Eye (tissue), 1 donor: ENCODE results near the gene NEURL3.
A peak's percentile ranks its signal among the peaks of the same experiment; 100 is the strongest.

Experiments
- DNase-seq: peaks from one replicate; pipeline ENCODE4 v3.0.0-alpha.2; 2015

Gene NEURL3

DNA sequence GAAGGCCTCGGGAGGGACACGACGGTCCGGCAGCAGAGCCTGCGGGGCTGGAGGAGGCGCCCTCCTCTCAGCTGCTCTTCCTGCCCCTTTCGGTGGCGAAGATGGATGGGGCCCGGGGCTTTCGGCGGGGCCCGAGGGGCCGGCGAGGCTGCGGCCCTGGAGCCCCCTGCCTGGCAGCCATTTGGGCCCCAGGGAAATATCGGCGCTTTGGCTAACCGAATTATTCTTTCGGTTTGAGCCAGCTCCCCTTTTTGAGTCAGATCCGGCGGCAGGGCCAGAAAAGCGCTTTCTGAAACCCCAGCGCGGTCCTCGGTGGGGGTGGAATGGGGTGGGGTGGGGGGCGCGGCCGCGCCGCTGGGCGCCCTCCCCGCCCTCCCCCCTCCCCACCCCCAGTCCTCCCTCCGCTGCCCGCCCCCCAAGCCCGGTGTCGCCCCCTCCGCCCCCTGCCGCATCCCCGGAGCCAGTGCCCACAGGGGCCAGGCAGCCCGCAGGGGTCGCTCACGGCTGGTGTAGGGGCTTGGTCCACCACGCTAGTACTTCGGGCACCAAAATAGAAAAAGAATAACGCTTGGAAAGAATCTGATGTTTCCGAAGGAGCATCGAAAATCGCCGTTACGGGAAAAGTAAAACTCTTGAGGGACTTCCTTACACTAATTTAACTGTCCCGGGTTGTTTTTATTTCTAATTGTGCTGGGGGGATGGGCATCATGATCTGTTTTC, 22.3 kb upstream of the NEURL3 start:
- peak; percentile 64 for DNase-seq

DNA sequence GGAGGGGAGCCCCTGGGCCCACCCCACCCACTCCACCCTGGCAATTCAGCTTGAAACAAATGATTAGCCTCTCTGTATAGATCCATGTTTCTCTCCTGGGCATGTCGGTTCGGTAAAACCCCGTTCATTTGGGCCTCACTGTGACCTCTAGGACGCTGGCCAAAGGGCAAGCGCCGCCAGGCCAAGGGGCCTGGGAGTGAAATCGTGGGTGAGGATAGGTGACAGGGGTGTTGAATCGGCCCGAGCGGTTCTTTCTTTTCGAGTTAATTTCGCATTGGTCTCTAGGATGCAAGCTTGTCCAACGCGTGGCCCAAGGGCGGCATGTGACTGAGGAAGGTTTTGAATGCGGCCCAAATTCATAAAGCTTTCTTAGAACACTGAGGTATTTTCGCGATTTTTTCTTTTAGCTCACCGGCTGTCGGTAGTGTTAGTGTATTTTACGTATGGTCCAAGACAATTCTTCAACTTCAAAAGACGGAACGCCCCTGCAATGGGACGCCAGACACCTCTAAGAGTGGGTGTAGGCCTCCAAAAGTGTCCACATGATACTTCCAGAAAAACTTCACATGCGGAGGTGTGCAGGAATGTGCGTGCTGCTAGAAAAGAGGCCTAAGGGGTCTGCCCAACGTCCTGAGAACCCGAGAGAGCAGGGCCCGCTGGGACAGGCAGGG, 21.6 kb upstream of the NEURL3 start:
- no peak for DNase-seq

DNA sequence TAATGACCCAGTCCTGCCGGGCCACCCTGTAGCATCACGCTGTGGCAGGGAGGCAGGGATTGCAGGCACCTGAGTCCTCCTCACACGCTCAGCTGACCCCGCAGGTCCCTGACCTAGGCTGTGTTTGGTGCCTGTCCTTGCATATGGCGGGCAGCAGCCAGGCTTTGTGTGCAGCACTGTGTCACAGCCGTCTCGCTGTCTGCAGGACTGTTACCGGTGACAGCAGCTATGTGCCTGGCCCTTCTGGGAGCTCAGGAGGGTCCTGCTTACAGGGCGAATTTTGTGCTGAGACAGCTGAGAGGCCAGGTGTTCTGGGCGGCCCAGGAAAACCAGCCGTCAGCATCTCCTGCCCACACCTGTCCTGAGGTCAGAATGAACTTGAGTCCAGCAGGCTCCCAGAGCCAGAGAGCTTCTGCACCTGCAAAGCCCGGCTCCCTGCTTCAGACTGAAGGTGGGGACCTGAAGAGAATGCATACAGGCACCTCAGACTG, 21.0 kb upstream of the NEURL3 start:
- no peak for DNase-seq

DNA sequence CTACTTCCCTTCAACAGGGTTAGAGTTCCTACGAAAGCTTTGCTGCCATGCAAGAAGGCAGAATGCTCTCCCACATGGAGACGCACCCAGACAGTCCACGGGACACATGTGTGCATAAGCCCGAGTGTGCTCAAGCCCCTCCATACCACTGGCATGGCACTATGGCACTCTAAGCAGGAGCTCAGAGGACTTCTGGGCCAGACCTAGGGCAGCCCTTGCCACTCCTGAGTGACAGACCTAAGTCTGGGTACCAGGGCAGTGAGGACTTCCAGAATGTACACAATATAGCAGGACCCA, 20.0 kb upstream of the NEURL3 start:
- DNase-seq = no peak

DNA sequence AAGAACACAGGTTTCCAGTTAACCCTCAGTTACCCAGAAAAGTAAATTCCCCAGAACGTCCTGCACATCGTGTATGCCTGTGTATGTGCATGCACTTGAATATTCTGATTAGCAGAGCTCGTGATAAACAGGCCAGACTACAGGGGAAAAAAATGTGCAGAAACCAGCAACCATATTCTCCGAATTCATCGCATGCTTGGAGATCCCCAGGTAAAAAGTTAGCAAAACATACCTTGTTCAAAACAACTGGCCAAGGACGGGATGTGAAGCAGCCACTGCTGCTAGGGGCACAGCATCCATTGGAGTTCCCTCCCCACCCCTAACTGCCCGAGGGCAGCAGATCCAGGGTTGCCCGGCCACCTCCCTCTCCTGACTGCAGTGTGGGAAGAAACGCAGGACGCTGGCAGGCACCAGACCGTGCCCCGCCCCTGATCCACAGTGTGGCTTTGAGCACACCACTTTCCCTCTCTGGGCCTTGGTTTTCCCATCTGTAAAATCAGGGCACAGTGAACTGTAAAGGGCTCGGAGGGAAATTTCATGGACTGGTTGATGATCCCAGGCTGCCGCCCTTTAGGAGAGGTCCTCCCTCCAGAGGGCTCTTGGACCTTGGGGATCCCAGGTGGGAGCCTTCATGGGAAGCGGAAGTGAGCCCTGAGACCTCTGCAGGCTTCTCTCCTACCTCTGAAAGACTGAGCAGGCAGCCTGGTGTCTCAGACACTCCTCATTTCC, 19.5 kb upstream of the NEURL3 start:
- DNase-seq = no peak

GRCh38 chr2:96523659-96524481, 18.7 kb upstream of the NEURL3 start:
- DNase-seq = peak; percentile 22

DNA sequence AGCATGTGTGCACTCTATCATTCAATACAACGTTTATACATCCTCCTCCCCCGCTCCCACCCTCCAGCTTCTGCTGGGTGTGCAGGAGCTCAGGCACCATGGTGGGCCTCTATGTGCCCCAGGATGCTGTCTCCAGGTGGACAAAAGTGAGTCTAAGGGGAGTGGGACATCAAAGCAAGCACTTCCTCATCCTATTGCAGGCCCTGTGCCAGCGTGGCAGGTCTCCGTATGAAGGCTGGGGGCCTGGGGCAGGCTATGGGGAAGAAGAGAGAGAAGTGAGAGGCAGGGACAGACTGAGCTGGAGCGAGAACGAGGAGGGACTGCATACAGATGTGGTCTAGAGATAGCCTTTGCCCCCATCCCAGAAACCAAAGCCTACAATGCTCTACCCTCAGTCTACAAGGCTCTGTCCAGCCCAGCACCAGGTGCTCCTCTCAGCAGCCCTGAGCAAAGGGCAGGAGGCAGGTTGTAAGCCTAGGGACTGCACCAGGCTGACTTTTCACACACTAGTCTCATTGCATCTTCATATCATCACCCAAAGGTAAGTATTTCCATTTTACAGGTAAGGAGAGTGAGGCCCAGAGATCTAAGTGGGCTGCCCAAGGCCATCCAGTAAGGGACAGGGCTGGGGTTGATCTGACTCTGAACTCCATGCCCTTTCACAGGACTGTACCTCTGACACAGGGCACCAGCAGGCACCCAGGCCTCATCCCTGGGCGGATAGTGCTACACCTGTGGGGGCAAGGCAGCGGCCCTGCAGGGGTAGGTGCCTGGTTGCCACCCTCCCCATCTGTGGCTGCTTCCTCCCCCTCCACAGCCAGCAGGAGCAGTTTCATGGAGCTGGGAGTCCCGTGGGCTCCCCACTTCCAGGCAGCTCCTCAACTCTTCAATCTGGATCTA, 17.4 kb upstream of the NEURL3 start:
- DNase-seq = no peak

DNA sequence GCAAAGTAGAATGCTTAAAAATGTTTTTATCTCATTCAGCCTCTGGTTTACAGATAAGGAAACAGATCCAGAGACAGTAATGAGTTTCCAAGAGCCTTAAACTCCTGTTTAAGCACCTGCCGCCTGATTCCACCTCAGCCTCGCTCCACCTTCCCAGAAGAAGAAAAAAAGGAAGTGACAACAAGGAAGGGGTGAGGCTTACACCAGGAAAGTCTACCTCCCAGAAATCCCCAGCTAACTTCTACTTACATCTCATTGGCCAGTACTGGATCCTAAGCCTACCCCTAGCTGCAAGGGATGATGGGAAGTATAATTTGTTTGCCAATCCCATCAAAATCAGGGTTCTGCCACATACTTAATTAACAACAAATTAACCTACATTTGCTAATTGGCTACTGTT, 16.1 kb upstream of the NEURL3 start:
- no peak for DNase-seq

DNA sequence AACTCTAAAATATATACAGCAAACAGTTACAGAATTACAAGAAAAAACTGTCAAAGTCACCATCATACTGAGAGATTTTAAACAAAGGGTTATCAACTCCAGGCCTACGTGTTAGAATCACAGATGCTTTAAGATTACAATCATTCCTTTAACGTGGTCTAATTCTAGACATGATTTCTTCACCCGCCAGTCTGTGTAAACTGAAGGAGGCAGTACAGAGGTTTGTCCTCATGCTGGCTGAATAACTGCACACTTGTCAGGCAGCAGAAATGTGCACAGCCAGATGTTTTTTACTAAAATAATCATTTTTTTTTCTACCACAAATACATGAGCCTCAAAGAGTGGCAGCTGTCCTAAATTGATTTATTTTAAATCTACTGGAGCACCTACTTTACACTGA, 15.5 kb upstream of the NEURL3 start:
- DNase-seq = no peak

GRCh38 chr2:96520231-96520630, 15.1 kb upstream of the NEURL3 start:
- no peak for DNase-seq

GRCh38 chr2:96517079-96517478, 11.9 kb upstream of the NEURL3 start:
- no peak for DNase-seq

DNA sequence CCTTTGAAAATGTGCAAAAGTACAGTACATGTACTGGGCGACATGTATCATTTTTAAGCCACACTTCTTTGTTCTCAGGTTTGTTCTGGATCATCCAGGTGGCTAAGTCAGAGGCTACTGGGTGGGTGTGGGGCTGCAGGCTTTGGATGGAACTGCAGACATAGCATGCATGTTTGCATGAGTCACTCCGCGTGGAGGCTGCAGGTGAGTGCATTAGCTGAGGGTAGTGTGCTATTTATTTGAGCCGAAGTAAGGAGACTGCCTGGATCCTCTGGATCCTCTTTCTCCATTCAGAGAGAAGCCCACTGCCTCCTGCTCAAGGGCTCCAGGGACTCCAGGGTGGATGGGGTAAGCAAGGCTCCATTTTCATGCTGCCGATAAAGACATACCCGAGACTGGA, 9.4 kb upstream of the NEURL3 start:
- no peak for DNase-seq

- DNase-seq = no peak
These were observed 7.2 kb upstream of the NEURL3 start for GRCh38 chr2:96512341-96512740.

DNA sequence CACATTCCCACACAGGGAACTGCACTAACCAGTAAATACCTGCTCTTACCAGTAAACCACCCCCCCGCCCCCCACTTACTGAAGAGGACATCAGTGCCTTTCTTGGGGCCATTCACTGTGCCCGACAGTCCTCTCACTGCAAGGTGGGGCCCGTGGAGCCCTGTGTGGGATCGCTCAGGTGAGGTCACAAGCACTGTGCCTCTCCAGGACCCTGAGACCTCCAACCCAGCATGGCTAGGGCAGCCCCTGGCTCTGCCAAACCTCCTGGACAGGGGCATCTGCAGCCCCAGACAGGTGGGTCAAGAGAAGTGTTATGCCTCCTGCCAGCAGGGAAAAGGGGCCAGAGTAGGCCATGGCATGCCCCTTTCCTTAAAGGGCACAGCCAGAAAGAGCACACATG, 6.7 kb upstream of the NEURL3 start:
- DNase-seq = no peak

- no peak for DNase-seq
These were observed 5.9 kb upstream of the NEURL3 start for GRCh38 chr2:96510931-96511595.

DNA sequence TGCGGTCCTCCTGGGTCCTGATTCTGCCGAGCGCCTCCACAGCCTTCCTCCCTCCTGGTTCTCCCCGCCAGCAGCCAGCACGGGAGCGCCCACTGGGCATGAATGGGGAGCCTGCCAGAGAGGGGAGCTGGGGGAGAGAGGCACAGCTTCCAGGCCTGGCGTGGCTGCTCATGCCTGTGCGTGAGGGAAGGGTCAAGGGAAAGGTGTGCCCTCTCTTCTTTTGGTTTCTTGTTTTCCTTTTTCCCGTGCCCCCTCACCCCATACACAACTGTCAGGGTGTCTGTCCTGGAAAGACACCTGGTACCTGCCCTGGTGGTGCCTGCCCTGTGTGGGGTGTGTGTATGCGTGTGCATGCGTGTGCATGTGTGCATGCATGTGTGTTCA, 4.7 kb upstream of the NEURL3 start:
- no peak for DNase-seq

GRCh38 chr2:96509114-96509846, 4.1 kb upstream of the NEURL3 start:
- DNase-seq = peak; percentile 94

- no peak for DNase-seq
These were observed 3.5 kb upstream of the NEURL3 start for GRCh38 chr2:96508521-96509113.

GRCh38 chr2:96507957-96508520, 2.9 kb upstream of the NEURL3 start:
- peak; percentile 84 for DNase-seq

GRCh38 chr2:96506907-96507240, 1.7 kb upstream of the NEURL3 start:
- no peak for DNase-seq
